ENCODE results near the gene SERTAD4. TPM values are rescaled to one million over a fixed set of nuclear protein-coding genes. Genes with fewer than 3 reads are reported as not detected.

The SERTAD4 gene
- total RNA-seq, 1 experiment from 2014 or later, result 2.6 TPM

DNA sequence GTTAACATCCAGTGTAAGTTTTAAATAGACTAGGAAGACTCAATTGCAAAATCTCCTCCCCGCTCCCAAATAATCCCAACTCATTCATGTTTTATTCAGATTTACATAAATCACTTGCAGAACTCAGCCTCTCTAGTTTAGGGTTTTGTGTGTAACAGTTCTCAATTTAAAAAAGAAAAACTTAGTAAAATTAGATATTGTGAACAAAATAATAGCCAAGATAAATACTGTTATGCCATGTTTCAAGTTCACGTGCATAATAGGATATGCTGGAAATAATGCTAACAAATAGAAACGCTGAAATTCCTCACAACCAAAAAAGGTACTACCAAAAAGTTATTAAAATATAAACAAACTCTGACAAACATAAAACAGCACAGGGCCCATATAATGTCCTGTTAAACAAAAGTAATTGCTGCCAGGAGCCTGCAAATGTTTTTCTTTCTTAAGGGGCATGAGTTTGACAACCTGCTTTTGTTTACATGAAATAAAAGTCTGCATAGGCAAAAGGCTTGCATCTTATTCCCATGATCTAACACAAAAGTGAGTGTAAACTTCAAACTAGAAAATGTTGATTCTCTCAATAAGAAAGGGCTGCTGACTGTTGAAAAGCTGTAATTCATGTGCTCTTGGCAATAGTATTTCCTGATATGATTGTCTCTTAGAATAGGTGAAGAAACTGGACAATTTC lies 2.9 kb downstream of the SERTAD4 start:
- H2AFZ ChIP-seq (ENCODE audit: low read length), result no peak overlapping the region
- TF ChIP-seq CTCF (conservative IDR thresholded peaks at IDR 0.05; ENCODE audit: low read depth, low read length) (no peak), EZH2phosphoT487 (IDR thresholded peaks at IDR 0.05; ENCODE audit: borderline replicate concordance, low read length) (no peak), EZH2 (IDR thresholded peaks at IDR 0.05; ENCODE audit: low read length, unreplicated experiment) (no peak)
- peaks cover 33% of the 10 kb centered on the region for H3K4me1 ChIP-seq (ENCODE audit: insufficient read depth, low read length)
- H3F3A ChIP-seq (ENCODE audit: low read length, unreplicated experiment), result no peaks in the 10 kb centered on the region
- no peak overlapping the region for H3K4me3 ChIP-seq (ENCODE audit: low read length)
- ChIA-PET POLR2A (ENCODE audit: unreplicated experiment) (no interaction called here), CTCF (no interaction called here)
- H4K20me1 ChIP-seq (ENCODE audit: low read length), result no peaks in the 10 kb centered on the region
- no peaks in the 10 kb centered on the region for H3K79me2 ChIP-seq (ENCODE audit: low read length)
- H3K27ac ChIP-seq (ENCODE audit: low read length), result no peak overlapping the region
- no peaks in the 10 kb centered on the region for H3K36me3 ChIP-seq (ENCODE audit: low read depth, low read length)
- intact Hi-C loops (cut with micrococcal nuclease), result loop anchor here (5.0 to 10.0 kb wide), 2 partner anchors 93 to 411 kb away; partner anchors contain the start of gene UTP25
- ATAC-seq (no peak), DNase-seq (no peak)
- peaks cover 12% of the 10 kb centered on the region for H3K27me3 ChIP-seq (ENCODE audit: low read length)
- H3K9ac ChIP-seq (ENCODE audit: low read length), result no peak overlapping the region
- H3K9me2 ChIP-seq (replicated peaks; ENCODE audit: low read length), result no peaks in the 10 kb centered on the region
- no peak overlapping the region for H3K4me2 ChIP-seq (ENCODE audit: low read length)
- no TSS peak for BruUV-seq (replicated peaks)
- H3K9me3 ChIP-seq (ENCODE audit: low read length), result no peaks in the 10 kb centered on the region

- intact Hi-C loops (cut with micrococcal nuclease), result loop anchor here (5.0 to 10.0 kb wide), 2 partner anchors 94 to 412 kb away; partner anchors contain the start of gene UTP25
- H3K9me2 ChIP-seq (replicated peaks; ENCODE audit: low read length), result no peaks in the 10 kb centered on the region
- no peak for TF ChIP-seq EZH2phosphoT487 (IDR thresholded peaks at IDR 0.05; ENCODE audit: borderline replicate concordance, low read length)
- TF ChIP-seq CTCF (conservative IDR thresholded peaks at IDR 0.05; ENCODE audit: low read depth, low read length), result no peak
- no peak for TF ChIP-seq EZH2 (IDR thresholded peaks at IDR 0.05; ENCODE audit: low read length, unreplicated experiment)
- H3K4me2 ChIP-seq (ENCODE audit: low read length), result no peak overlapping the region
- H3K79me2 ChIP-seq (ENCODE audit: low read length), result no peaks in the 10 kb centered on the region
- peaks cover 33% of the 10 kb centered on the region for H3K4me1 ChIP-seq (ENCODE audit: insufficient read depth, low read length)
- no peak for DNase-seq
- no peaks in the 10 kb centered on the region for H4K20me1 ChIP-seq (ENCODE audit: low read length)
- H3K27ac ChIP-seq (ENCODE audit: low read length), result no peak overlapping the region
- H3K36me3 ChIP-seq (ENCODE audit: low read depth, low read length), result no peaks in the 10 kb centered on the region
- no peaks in the 10 kb centered on the region for H3K9me3 ChIP-seq (ENCODE audit: low read length)
- no peak overlapping the region for H2AFZ ChIP-seq (ENCODE audit: low read length)
- BruUV-seq (replicated peaks), result no TSS peak
- no peaks in the 10 kb centered on the region for H3F3A ChIP-seq (ENCODE audit: low read length, unreplicated experiment)
- POLR2A ChIA-PET (ENCODE audit: unreplicated experiment), result no interaction called here
- H3K9ac ChIP-seq (ENCODE audit: low read length), result no peak overlapping the region
- CTCF ChIA-PET, result no interaction called here
- ATAC-seq, result no peak
- peaks cover 4% of the 10 kb centered on the region for H3K27me3 ChIP-seq (ENCODE audit: low read length)
- no peak overlapping the region for H3K4me3 ChIP-seq (ENCODE audit: low read length)
Observed at GRCh38 chr1:210236386-210236839, 3.8 kb downstream of the SERTAD4 start.

- no peaks in the 10 kb centered on the region for H3K9me2 ChIP-seq (replicated peaks; ENCODE audit: low read length)
- ChIA-PET POLR2A (ENCODE audit: unreplicated experiment) (no interaction called here), CTCF (no interaction called here)
- no TSS peak for BruUV-seq (replicated peaks)
- no peak overlapping the region for H3K4me3 ChIP-seq (ENCODE audit: low read length)
- H3K4me1 ChIP-seq (ENCODE audit: insufficient read depth, low read length), result peaks cover 33% of the 10 kb centered on the region
- H3F3A ChIP-seq (ENCODE audit: low read length, unreplicated experiment), result no peaks in the 10 kb centered on the region
- no peaks in the 10 kb centered on the region for H4K20me1 ChIP-seq (ENCODE audit: low read length)
- no peak for DNase-seq
- H3K27ac ChIP-seq (ENCODE audit: low read length), result no peak overlapping the region
- H3K36me3 ChIP-seq (ENCODE audit: low read depth, low read length), result no peaks in the 10 kb centered on the region
- intact Hi-C loops (cut with micrococcal nuclease), result loop anchor here (5.0 to 10.0 kb wide), 2 partner anchors 95 to 412 kb away; partner anchors contain the start of gene UTP25
- no peak overlapping the region for H3K4me2 ChIP-seq (ENCODE audit: low read length)
- H3K79me2 ChIP-seq (ENCODE audit: low read length), result no peaks in the 10 kb centered on the region
- TF ChIP-seq EZH2phosphoT487 (IDR thresholded peaks at IDR 0.05; ENCODE audit: borderline replicate concordance, low read length) (no peak), CTCF (conservative IDR thresholded peaks at IDR 0.05; ENCODE audit: low read depth, low read length) (no peak), EZH2 (IDR thresholded peaks at IDR 0.05; ENCODE audit: low read length, unreplicated experiment) (no peak)
- no peak overlapping the region for H3K9ac ChIP-seq (ENCODE audit: low read length)
- ATAC-seq, result no peak
- H3K27me3 ChIP-seq (ENCODE audit: low read length), result no peaks in the 10 kb centered on the region
- no peaks in the 10 kb centered on the region for H3K9me3 ChIP-seq (ENCODE audit: low read length)
- H2AFZ ChIP-seq (ENCODE audit: low read length), result no peak overlapping the region
Observed at GRCh38 chr1:210236840-210237409, 4.3 kb downstream of the SERTAD4 start.
